WI38 (cell line): ENCODE data around the gene TNFSF11.

Source experiments
- H3K4me3 ChIP-seq: 2 replicates; pipeline ENCODE4 v1.5.1; 2011; ENCODE audit warnings: low read depth, mild to moderate bottlenecking, control low read depth, low read length
- TF ChIP-seq, protein P1 (sequence below): IDR thresholded peaks from 2 replicates; pipeline ENCODE4 v1.5.1; 2012; ENCODE audit warnings: low read depth, mild to moderate bottlenecking, control low read depth, low read length

The TNFSF11 gene

GRCh38 chr13:42534785-42535184 is 39.2 kb upstream of the TNFSF11 start:
- TF ChIP-seq, protein P1, sequence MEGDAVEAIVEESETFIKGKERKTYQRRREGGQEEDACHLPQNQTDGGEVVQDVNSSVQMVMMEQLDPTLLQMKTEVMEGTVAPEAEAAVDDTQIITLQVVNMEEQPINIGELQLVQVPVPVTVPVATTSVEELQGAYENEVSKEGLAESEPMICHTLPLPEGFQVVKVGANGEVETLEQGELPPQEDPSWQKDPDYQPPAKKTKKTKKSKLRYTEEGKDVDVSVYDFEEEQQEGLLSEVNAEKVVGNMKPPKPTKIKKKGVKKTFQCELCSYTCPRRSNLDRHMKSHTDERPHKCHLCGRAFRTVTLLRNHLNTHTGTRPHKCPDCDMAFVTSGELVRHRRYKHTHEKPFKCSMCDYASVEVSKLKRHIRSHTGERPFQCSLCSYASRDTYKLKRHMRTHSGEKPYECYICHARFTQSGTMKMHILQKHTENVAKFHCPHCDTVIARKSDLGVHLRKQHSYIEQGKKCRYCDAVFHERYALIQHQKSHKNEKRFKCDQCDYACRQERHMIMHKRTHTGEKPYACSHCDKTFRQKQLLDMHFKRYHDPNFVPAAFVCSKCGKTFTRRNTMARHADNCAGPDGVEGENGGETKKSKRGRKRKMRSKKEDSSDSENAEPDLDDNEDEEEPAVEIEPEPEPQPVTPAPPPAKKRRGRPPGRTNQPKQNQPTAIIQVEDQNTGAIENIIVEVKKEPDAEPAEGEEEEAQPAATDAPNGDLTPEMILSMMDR, result no peak

GRCh38 chr13:42538996-42539395 is 35.0 kb upstream of the TNFSF11 start:
- TF ChIP-seq, protein P1, result no peak

More at GRCh38 chr13:42534785-42535184, 39.2 kb upstream of the TNFSF11 start:
- no peak overlapping the region for H3K4me3 ChIP-seq

GRCh38 chr13:42539670-42540069 is 34.3 kb upstream of the TNFSF11 start:
- TF ChIP-seq, protein P1, result no peak

More at GRCh38 chr13:42538996-42539395, 35.0 kb upstream of the TNFSF11 start:
- no peak overlapping the region for H3K4me3 ChIP-seq

DNA sequence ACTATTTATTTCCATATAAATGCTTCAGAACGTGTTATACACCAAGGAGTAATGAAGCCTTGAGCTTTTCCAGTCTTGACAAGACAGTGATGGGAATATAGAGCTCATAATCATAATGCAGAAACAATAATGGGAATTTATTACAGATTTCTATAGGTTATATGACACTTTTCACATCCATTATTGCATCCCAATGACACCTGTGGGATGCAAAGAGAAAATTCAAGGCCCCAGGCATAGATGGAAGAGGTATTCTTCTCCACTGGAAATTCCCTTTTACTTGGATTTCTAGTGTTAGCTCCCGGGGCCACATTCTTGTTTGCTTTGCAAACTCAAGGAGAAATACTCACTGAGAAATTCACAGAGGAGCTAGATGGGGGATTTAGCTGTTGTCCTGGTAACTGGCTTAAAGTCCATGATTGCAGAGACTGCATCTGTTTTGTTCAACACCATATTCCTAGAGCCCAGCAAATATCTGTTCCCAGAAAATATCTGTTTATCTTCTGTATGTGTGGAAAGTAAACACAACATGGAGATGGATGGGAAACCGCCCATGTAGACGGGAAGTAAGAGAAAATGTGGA is 30.6 kb upstream of the TNFSF11 start:
- TF ChIP-seq, protein P1, result no peak
- H3K4me3 ChIP-seq, result no peak overlapping the region

More at GRCh38 chr13:42539670-42540069, 34.3 kb upstream of the TNFSF11 start:
- no peak overlapping the region for H3K4me3 ChIP-seq

DNA sequence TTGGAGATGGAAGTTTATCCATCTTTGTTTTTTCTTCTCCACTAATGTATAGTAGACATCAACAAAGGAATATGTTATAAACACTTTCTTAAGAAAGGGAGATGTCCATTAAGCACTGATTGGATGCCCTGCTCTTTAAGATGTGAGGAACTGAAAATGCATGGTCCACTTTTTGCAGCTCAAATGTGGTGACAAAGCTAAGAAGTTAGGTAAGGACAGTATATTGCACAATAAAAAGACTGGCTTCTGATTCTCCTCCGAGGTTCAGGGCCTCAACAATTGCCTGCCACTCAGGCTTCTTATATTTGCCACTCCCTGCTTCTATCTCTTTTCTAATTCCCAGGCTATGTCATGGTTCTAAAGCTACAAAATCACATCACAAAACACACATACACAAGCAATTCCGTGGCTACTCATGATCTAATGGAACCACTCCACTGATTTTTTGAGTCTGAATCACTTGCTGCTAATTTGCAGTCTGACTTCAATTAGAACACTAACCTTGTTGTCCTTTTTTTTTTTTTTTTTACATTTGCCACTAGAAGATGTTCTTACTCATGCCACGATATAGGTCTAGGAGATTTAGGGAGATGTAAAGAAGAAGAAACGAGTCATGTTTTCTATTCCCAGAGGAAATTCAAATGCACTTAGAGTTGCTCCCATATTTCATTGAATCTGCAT is 29.6 kb upstream of the TNFSF11 start:
- TF ChIP-seq, protein P1, result no peak
- no peak overlapping the region for H3K4me3 ChIP-seq

- TF ChIP-seq, protein P1, result no peak
- no peak overlapping the region for H3K4me3 ChIP-seq
Measured at GRCh38 chr13:42545842-42546241, 28.1 kb upstream of the TNFSF11 start.

- H3K4me3 ChIP-seq, result no peak overlapping the region
- TF ChIP-seq, protein P1, result no peak
Measured at GRCh38 chr13:42547612-42548011, 26.3 kb upstream of the TNFSF11 start.
